CD4-positive, alpha-beta memory T cell (primary cell): ENCODE data around the gene CDKAL1. TPM values are rescaled to one million over a fixed set of nuclear protein-coding genes. Genes with fewer than 3 reads are reported as not detected.

Experiments
- CTCF ChIA-PET: fragments of 350-600 bp; sonication (Branson Sonifier 250); formaldehyde crosslinking; loops from one replicate; lab custom pipeline; 2021; ENCODE audit warnings: inconsistent platforms; ENCODE audit not compliant: partially characterized antibody; lab: Charles Lee
- POLR2A ChIA-PET: fragments of 350-600 bp; sonication (Branson Sonifier 250); formaldehyde crosslinking; loops from one replicate; lab custom pipeline; 2021; ENCODE audit not compliant: partially characterized antibody; lab: Charles Lee
- DNase-seq, 5 donors: peaks; one replicate each; pipeline versions ENCODE4 v3.0.0 to v3.0.0-alpha.2; 2020 to 2022; ENCODE audit warnings: mixed read lengths in 1 of 5
- H3K27ac ChIP-seq: one replicate; pipeline ENCODE4 v1.7.0; 2013; ENCODE audit warnings: low read depth, low read length
- H3K27me3 ChIP-seq: 2 replicates; pipeline ENCODE4 v1.7.0; 2013; ENCODE audit warnings: mild to moderate bottlenecking, low read length, moderate library complexity; ENCODE audit not compliant: insufficient read depth
- H3K36me3 ChIP-seq: 2 replicates; pipeline ENCODE4 v1.7.0; 2013; ENCODE audit warnings: mild to moderate bottlenecking, low read length, moderate library complexity; ENCODE audit not compliant: insufficient read depth
- H3K4me1 ChIP-seq: 2 replicates; pipeline ENCODE4 v1.7.0; 2013; ENCODE audit warnings: mild to moderate bottlenecking, low read length, moderate library complexity; ENCODE audit not compliant: insufficient read depth
- H3K4me3 ChIP-seq, 2 donors: one replicate each; pipeline ENCODE4 v1.7.0; 2013; ENCODE audit warnings: low read length in 2 of 2, mild to moderate bottlenecking in 1 of 2
- H3K9me3 ChIP-seq, 2 donors: one replicate each; pipeline ENCODE4 v1.7.0; 2013; ENCODE audit warnings: low read length in 2 of 2, control low read depth in 1 of 2; ENCODE audit not compliant: control insufficient read depth in 1 of 2
- H3K27ac Mint-ChIP-seq, 7 donors: one replicate each; pipeline ENCODE4 v1.8.0; 2020 to 2021; ENCODE audit warnings: mixed read lengths in 7 of 7, mild to moderate bottlenecking in 6 of 7, inconsistent platforms in 3 of 7, moderate library complexity in 3 of 7
- H3K27me3 Mint-ChIP-seq, 2 donors: one replicate each; pipeline ENCODE4 v1.8.0; 2020 to 2021; ENCODE audit warnings: mixed read lengths in 2 of 2
- H3K36me3 Mint-ChIP-seq, 2 donors: one replicate each; pipeline ENCODE4 v1.8.0; 2020 to 2021; ENCODE audit warnings: mixed read lengths in 2 of 2, inconsistent platforms in 1 of 2, mild to moderate bottlenecking in 1 of 2
- H3K4me1 Mint-ChIP-seq, 4 donors: one replicate each; pipeline ENCODE4 v1.8.0; 2020 to 2021; ENCODE audit warnings: mixed read lengths in 4 of 4, mild to moderate bottlenecking in 1 of 4
- H3K4me3 Mint-ChIP-seq, 8 donors: one replicate each; pipeline ENCODE4 v1.8.0; 2020 to 2021; ENCODE audit warnings: mixed read lengths in 8 of 8, mild to moderate bottlenecking in 7 of 8, moderate library complexity in 6 of 8, inconsistent platforms in 3 of 8
- H3K9me3 Mint-ChIP-seq, 8 donors: one replicate each; pipeline ENCODE4 v1.8.0; 2020 to 2021; ENCODE audit warnings: mixed read lengths in 8 of 8, mild to moderate bottlenecking in 5 of 8, inconsistent platforms in 3 of 8, moderate library complexity in 1 of 8
- intact Hi-C: fragments of 100-400 bp; cut with micrococcal nuclease; formaldehyde crosslinking; loops from one replicate; pipeline ENCODE4 v1.15.1; 2023
- polyA plus RNA-seq, 2 donors: library from polyadenylated mRNA; unstranded; fragments of 300-500 nt; fragmentation: Illumina TruSeq; gene quantifications; one replicate each; pipeline ENCODE4 v1.2.3, GENCODE V29; 2021
- total RNA-seq, 2 experiments: library from RNA; stranded (reverse); gene quantifications; one replicate each; pipeline ENCODE4 v1.2.3, GENCODE V29; 2021

CDKAL1 gene
- total and polyA plus RNA-seq, 4 experiments from 2014 or later, result 22.3 to 41.8 (median 26.8) TPM

DNA sequence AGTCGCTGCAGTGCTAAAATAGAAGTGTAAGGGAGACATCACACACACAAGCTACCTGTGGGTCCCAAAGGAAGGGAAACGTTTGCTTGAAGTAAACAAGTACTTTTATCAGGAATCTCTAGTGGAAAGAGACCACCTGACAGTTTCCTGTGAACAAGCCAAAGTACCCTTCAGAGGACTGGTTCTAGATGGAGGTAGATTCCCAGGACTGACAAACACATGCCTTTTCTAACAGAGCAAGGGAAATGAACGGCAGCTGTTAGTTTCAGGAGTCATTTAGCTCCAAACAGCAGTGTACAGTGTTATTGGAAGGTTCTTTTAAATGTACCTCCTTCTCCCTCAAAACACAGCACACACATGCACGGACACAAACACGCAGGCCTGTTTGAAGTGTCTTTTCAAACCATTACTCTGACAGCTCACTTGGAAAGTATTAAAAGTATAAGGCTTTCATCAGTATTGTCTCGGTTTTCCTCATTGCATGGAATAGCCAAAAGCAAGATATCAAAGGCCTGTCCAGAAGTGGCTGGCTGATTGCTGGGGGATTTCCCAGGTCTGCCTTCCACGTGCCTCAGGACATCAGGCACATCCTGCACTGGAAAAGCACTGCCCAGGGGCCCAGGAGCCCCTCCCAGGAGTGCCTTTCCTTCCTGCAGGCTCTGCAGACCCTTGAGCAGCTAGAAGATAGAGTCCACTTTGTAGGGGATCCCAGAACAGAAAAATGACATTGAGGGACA lies 666.0 kb downstream of the CDKAL1 start:
- DNase-seq, result no peak
- Mint-ChIP-seq H3K27ac (no peak overlapping the region), H3K36me3 (peaks cover 65 to 70% of the 10 kb centered on the region in 2 donors), H3K4me3 (no peak overlapping the region), H3K9me3 (peaks cover 0 to 6% (median 1%) of the 10 kb centered on the region in 8 donors), H3K4me1 (peaks cover 0 to 2% (median 0%) of the 10 kb centered on the region in 4 donors), H3K27me3 (no peaks in the 10 kb centered on the region)
- Histone ChIP-seq H3K27ac (no peak overlapping the region), H3K4me1 (no peaks in the 10 kb centered on the region), H3K36me3 (peaks cover 6% of the 10 kb centered on the region), H3K9me3 (no peaks in the 10 kb centered on the region), H3K4me3 (no peak overlapping the region), H3K27me3 (no peaks in the 10 kb centered on the region)
- intact Hi-C loops, result no loop called here
- CTCF ChIA-PET, result interaction anchor here (1.2 kb wide), 1 partner anchor 11 kb away, joined by 4 read pairs; no protein-coding TSS in a partner anchor
- POLR2A ChIA-PET, result no interaction called here

DNA sequence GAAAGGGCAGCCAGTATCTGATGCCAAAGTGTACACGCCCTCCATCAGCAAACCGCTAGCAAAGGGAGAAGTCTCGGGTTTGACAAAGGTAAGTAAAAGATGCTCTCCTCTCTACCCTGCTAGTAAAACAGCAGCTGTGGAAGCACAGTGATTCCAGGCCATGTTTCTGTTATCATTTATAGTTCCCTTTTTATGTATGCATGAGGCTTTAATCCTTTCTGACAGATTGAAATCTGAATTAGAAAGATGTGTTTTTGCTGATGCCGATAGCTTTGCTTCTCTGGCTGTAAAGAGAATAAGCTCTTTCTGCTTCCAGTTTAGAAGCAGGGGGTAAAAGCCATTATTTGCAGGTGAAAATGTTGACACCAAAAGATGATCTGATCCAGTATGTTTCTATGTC lies 666.9 kb downstream of the CDKAL1 start:
- Histone ChIP-seq H3K27me3 (no peaks in the 10 kb centered on the region), H3K4me3 (no peak overlapping the region), H3K36me3 (peaks cover 6% of the 10 kb centered on the region), H3K4me1 (no peaks in the 10 kb centered on the region), H3K9me3 (no peaks in the 10 kb centered on the region), H3K27ac (no peak overlapping the region)
- no peak for DNase-seq
- CTCF ChIA-PET, result no interaction called here
- peaks cover 69 to 76% of the 10 kb centered on the region in 2 donors for H3K36me3 Mint-ChIP-seq
- no peak overlapping the region for H3K27ac Mint-ChIP-seq
- POLR2A ChIA-PET, result no interaction called here
- H3K4me3 Mint-ChIP-seq, result no peak overlapping the region
- H3K27me3 Mint-ChIP-seq, result no peaks in the 10 kb centered on the region
- intact Hi-C loops, result no loop called here
- peaks cover 0 to 6% (median 1%) of the 10 kb centered on the region in 8 donors for H3K9me3 Mint-ChIP-seq
- H3K4me1 Mint-ChIP-seq, result peaks cover 0 to 2% (median 0%) of the 10 kb centered on the region in 4 donors

DNA sequence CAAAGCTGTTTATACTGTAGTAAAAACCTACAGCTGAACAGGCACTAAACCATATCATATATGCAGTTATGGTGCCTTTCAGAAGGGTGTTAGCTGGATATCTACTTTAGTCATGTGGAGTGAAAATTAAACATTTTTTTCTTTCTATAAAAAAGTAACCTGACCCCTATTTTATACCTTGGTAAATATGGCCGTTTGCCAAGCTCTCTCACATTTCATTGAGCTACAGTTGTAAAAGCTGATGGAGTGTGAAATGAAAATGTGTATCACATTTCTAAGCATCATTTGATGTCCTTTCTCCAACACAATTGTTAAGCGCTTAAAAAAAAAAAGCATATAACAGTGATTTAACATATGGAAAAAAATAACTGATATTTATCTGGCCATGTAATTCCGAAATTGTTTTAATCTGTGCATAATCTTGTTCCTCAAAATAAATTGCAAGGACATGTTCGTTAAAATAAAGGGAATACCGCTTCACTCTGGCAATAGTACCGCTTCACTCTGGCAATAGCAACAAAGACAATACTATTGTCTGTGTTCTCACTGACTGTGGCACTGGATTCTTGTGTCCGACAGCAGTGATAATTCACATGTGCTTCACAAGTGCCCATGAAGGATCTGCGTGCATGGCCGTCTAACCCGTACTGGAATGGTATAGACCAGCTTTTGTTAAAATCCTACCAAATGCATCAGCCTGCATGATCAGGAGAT lies 667.5 kb downstream of the CDKAL1 start:
- no peaks in the 10 kb centered on the region for H3K27me3 ChIP-seq
- Mint-ChIP-seq H3K27me3 (no peaks in the 10 kb centered on the region), H3K36me3 (peaks cover 74 to 80% of the 10 kb centered on the region in 2 donors), H3K27ac (no peak overlapping the region), H3K4me1 (peaks cover 0 to 2% (median 0%) of the 10 kb centered on the region in 4 donors), H3K4me3 (no peak overlapping the region), H3K9me3 (peaks cover 0 to 6% (median 1%) of the 10 kb centered on the region in 8 donors)
- H3K9me3 ChIP-seq, result no peaks in the 10 kb centered on the region
- H3K4me1 ChIP-seq, result no peaks in the 10 kb centered on the region
- CTCF ChIA-PET, result no interaction called here
- peaks cover 6% of the 10 kb centered on the region for H3K36me3 ChIP-seq
- H3K4me3 ChIP-seq, result no peak overlapping the region
- intact Hi-C loops, result no loop called here
- DNase-seq, result no peak
- no peak overlapping the region for H3K27ac ChIP-seq
- POLR2A ChIA-PET, result no interaction called here

DNA sequence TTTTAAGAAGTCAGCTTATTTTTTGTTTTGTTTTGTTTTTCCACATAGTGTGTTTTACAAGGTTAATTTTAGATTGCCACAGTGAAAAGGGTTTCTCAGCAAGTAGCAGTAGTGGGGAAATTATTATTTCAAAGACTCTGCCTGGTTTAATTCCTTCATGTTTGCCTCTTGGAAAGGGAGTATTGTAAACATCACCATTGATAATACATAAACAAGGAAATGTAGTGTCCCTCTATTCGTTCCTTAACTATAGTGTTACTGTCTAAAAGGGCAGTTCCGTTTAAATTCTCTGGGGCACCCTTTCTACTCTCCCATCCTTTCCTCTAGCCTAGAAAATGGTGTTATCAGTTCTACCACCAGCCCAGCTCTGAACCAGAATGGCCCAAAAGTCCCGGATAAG lies 668.3 kb downstream of the CDKAL1 start:
- Mint-ChIP-seq H3K4me3 (no peak overlapping the region), H3K4me1 (peaks cover 0 to 2% (median 0%) of the 10 kb centered on the region in 4 donors), H3K27me3 (no peaks in the 10 kb centered on the region), H3K27ac (no peak overlapping the region), H3K9me3 (peaks cover 0 to 6% (median 1%) of the 10 kb centered on the region in 8 donors), H3K36me3 (peaks cover 74 to 81% of the 10 kb centered on the region in 2 donors)
- no peaks in the 10 kb centered on the region for H3K9me3 ChIP-seq
- peaks cover 6% of the 10 kb centered on the region for H3K36me3 ChIP-seq
- POLR2A ChIA-PET, result no interaction called here
- H3K27me3 ChIP-seq, result no peaks in the 10 kb centered on the region
- CTCF ChIA-PET, result no interaction called here
- no peak overlapping the region for H3K27ac ChIP-seq
- H3K4me3 ChIP-seq, result no peak overlapping the region
- H3K4me1 ChIP-seq, result no peaks in the 10 kb centered on the region
- intact Hi-C loops, result no loop called here
- DNase-seq, result no peak

DNA sequence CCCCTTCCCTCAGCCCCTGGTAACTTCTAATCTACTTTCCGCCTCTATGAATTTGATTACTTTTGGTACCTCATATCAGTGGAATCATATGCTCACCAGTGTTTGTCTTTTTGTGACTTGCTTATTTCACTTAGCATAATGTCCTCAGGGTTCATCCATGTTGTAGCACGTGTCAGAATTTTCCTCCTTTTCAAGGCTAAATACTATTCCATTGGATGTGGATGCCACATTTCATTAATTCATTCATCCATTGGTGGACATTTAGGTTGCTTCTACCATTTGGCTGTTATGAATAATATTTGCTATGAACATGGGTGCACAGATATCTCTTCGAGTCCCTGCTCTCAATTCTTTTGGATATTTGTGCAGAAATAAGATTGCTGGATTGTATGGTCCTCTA lies 670.7 kb downstream of the CDKAL1 start:
- Histone ChIP-seq H3K27me3 (no peaks in the 10 kb centered on the region), H3K36me3 (peaks cover 4% of the 10 kb centered on the region), H3K4me3 (no peak overlapping the region), H3K9me3 (no peaks in the 10 kb centered on the region), H3K4me1 (no peaks in the 10 kb centered on the region), H3K27ac (no peak overlapping the region)
- Mint-ChIP-seq H3K4me3 (no peak overlapping the region), H3K4me1 (no peaks in the 10 kb centered on the region), H3K36me3 (peaks cover 78 to 82% of the 10 kb centered on the region in 2 donors), H3K9me3 (peaks cover 0 to 13% (median 3%) of the 10 kb centered on the region in 8 donors), H3K27ac (no peak overlapping the region), H3K27me3 (no peaks in the 10 kb centered on the region)
- CTCF ChIA-PET, result no interaction called here
- POLR2A ChIA-PET, result no interaction called here
- intact Hi-C loops, result no loop called here
- no peak for DNase-seq

DNA sequence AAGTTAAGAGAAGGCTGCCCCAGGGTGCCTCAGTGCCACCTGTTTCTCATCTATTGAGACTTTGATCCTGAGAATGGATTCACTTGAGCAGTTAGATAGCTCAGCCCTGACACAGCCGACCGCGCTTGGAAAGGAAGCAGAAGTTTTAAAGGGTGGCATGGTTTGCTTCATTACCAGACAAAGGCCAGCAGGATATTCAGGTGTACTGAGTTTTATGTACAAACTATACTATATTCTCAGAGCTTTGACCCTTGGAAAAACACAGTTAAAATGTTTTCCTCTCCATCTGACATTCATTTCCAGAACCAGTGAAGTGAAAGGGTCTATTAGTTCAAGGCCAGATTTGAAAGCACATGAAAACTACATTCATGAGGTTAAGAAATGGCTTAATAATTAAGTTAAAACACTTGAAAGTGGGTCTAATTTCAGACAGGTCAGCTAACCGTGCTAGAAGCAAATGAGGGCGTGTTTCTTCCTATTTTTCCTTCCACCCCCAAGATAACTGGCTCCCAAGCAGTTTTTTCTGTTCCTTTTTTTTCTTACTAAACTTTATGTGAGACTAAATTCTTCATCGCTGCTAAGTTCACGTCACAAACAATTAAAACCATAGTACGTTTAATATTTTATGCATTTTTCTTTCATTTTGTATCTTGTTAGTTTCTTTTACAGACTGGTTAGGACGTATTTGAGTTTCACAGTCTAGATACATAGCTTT lies 674.0 kb downstream of the CDKAL1 start:
- H3K27ac Mint-ChIP-seq, result no peak overlapping the region
- Histone ChIP-seq H3K36me3 (no peaks in the 10 kb centered on the region), H3K4me1 (no peaks in the 10 kb centered on the region), H3K9me3 (no peaks in the 10 kb centered on the region), H3K4me3 (no peak overlapping the region), H3K27me3 (no peaks in the 10 kb centered on the region), H3K27ac (no peak overlapping the region)
- no peaks in the 10 kb centered on the region for H3K27me3 Mint-ChIP-seq
- intact Hi-C loops, result no loop called here
- H3K4me3 Mint-ChIP-seq, result no peak overlapping the region
- H3K36me3 Mint-ChIP-seq, result peaks cover 73 to 83% of the 10 kb centered on the region in 2 donors
- peaks cover 0 to 16% (median 7%) of the 10 kb centered on the region in 8 donors for H3K9me3 Mint-ChIP-seq
- no peaks in the 10 kb centered on the region for H3K4me1 Mint-ChIP-seq
- CTCF ChIA-PET, result no interaction called here
- no peak for DNase-seq
- POLR2A ChIA-PET, result no interaction called here

DNA sequence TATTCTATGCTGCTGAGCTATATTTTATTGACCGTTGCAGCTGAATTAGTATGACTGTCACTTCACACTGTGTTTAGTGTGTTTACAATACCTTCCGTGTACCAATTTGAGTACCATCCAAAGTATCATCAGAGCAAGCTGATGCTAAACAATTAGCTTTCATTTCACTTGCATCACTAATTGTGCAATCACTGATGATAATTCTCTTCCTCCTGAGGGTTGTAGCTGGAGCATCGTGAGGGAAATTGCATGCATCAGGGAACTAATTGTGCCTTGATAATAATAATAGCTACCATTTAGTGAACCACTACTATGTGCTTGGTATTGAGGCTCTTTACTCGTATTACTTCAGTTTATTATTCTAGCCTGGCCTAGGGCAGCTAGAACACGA lies 674.5 kb downstream of the CDKAL1 start:
- Mint-ChIP-seq H3K9me3 (peaks cover 0 to 16% (median 7%) of the 10 kb centered on the region in 8 donors), H3K4me3 (no peak overlapping the region), H3K4me1 (no peaks in the 10 kb centered on the region), H3K27me3 (no peaks in the 10 kb centered on the region), H3K36me3 (peaks cover 70 to 85% of the 10 kb centered on the region in 2 donors), H3K27ac (no peak overlapping the region)
- Histone ChIP-seq H3K4me1 (no peaks in the 10 kb centered on the region), H3K9me3 (no peaks in the 10 kb centered on the region), H3K27ac (no peak overlapping the region), H3K27me3 (no peaks in the 10 kb centered on the region), H3K36me3 (no peaks in the 10 kb centered on the region), H3K4me3 (no peak overlapping the region)
- no peak for DNase-seq
- intact Hi-C loops, result no loop called here
- ChIA-PET CTCF (no interaction called here), POLR2A (no interaction called here)
